Activated naive CD4-positive, alpha-beta T cell treated with Interleukin-2 at 50 U/mL for 16 hours (primary cell): ENCODE data around the gene FSTL1.

Experiments used
- DNase-seq: peaks from one replicate; pipeline ENCODE4 v3.0.0-alpha.2; 2020

Gene FSTL1

DNA sequence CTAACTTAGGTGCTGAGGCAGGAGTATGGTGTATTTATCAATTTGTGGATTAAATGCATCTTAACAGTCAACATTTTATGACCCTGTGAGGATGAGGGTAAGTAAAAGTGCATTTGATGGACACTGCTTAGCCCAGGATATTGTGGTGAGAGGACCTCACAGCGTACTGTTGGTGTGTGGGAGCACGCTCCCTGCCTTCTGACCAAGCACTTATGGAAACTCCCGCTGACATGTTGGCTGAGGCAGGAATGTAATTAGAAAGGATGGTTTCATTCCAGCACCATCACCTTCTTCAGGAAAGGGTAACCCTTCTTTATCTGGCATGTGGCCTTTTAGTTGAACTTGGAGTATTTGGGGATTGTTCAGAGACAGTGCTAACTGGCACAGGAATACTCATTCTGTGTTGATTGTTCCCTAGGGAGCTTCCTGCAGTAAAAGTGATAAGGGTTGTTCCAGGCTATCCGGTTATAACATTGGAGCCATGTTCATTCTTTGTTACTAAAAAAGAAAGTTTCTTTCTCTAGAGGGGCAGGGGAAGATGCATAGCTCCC lies 11.7 kb upstream of the FSTL1 start:
- no peak for DNase-seq

GRCh38 chr3:120461416-120461815 lies 10.6 kb upstream of the FSTL1 start:
- DNase-seq: no peak

DNA sequence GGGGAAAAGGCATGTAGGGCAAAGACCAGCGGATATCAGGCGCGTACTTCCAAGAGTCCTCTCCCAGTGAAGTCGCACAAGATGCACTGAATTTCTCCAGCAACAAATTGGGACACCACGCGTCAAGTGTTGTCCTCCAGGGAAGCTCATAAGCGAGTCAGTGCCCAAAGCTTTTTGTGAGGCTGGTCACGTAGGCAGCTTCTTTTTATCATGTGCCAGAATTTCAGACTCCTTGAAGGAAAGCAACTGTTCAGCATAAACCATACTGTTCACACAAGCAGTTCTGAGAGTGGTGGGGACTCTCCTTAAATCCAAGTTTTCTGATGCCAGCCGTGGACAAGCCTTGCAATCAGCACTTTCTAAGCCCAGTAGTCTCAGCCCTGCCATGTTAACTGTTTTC lies 10.1 kb upstream of the FSTL1 start:
- no peak for DNase-seq

GRCh38 chr3:120460181-120460790 lies 9.5 kb upstream of the FSTL1 start:
- DNase-seq: no peak

DNA sequence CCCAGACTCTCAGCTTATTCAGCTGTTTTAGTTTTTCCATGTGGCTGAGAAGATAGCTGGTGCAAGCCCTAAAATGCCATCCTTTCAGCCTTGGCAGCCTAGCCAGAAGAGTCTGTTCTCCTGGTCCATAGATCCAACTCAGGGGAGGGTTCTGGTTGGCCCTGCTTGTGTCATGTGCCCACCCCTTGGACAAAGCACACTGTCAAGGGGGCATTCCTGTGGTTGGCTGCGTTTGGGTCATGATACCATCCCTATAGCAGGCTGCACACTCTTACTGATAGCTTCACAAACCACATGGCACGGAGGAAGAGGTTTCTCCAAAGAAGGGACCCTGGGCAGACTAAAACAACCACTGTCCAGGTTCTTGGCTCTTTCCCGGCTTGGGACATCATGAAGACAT lies 8.4 kb upstream of the FSTL1 start:
- DNase-seq: no peak

- DNase-seq: no peak
Measured at GRCh38 chr3:120457827-120458226, 7.0 kb upstream of the FSTL1 start.

DNA sequence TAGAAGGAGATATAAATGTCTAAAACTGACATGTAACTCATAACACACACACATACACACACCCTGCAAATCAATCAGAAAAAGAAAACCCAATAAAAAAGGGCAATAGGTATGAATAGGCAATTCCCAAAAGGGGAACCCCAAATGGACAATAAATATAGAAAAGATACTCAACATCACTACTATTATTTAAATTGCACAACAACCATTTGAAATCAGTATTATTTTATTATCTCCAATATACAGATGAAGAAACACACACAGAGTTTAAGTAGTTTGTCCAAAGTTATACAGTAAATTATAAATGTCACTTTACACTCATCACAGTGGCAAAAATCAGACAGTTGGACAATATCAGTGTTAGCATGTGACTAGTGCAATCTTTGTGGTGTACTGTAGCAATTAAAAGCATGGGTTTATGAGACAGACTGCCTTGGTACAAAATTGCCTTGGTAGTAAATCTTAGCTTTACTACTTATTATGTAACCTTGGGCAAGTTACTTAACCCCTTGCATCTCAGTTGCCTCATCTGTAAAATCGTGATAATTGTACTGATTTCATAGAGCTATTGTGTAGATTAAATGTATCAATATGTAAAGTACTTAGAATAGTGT lies 3.4 kb upstream of the FSTL1 start:
- DNase-seq: no peak

GRCh38 chr3:120452816-120453215 lies 2.0 kb upstream of the FSTL1 start:
- no peak for DNase-seq

DNA sequence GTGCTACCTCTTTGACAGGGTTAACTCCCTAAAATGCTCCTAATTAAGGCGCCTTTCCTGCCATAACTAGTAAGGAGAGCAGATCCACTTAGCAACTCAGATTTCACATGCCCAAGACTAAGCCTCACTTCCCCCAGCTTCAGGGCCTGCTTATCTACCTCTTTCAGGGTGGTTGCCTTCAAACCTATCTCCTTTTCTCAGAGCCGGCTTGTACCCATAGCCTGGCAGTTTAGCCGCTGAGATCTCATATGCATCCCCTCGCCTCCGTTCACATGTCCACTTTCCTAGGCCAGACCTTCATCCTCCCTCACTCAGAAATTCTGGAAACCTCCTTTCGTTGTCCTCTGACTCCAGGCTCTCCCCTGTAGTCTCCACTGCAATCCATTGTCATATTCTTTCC lies 1.0 kb upstream of the FSTL1 start:
- DNase-seq: no peak

GRCh38 chr3:120451272-120451761 lies 525 bp upstream of the FSTL1 start:
- DNase-seq: no peak

DNA sequence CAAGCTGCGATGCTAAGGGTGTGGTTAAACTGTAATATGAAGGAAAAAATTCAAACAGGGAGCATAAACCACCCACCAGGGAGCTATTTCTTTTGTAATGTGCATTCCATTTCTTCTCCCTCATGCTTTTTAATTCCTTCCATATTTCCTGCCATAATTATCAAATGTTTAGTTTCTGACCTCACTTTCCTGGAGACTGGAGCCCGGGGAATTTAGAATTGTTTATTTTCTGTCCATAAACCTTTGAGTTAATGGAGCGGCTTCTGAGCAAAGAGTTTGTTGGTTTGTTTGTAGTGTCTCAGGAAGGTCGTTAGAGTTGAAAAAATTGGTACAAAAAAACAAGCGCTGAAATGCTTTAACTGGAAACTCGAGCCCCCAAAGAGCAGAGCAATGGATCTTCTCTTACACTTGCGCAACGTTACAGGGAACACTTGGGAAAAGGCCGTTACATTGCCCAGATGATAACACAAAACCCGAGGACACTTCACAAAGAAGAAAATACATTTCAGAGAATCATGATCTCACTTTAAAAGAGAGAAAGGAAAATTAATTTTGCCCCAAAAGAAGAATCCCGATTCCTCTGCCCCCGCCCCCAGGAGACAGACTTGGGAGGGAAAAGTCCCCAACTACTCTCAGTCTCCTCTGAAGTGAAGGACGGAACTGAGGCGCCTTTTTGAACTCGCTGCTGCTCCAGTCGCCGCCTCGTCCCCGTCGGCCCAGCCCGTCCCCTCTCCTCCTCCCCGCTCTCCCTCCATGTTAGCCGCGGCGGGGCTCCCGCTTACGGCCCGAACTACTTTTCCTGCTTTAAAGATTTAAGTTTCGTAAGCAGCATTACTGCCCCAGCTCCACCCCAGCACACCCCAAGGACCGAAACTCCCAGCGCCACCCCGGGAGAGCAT lies 842 bp downstream of the FSTL1 start:
- DNase-seq: no peak

DNA sequence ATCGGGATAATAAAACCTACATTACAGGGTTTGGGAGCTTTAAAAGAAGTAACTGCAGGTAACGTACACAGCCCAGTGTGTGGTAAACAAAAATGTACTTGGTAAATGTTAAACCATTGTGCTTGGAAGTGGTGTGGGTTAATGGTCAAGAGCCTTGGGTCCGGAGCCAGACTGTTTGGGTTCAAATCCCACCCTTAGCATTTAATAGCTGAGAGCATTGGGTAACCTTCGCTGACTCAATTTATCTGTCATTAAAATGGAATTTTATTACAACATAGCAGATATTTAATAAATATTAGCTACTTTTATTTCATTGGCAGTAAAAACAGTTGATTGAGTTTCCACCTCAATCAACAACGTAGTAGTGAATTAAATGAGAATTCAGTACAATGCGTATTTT lies 1.5 kb downstream of the FSTL1 start:
- DNase-seq: no peak

- DNase-seq: no peak
Measured at GRCh38 chr3:120448756-120449155, 2.0 kb downstream of the FSTL1 start.

- DNase-seq: no peak
Measured at GRCh38 chr3:120446891-120447668, 3.7 kb downstream of the FSTL1 start.

GRCh38 chr3:120445654-120446053 lies 5.1 kb downstream of the FSTL1 start:
- no peak for DNase-seq

DNA sequence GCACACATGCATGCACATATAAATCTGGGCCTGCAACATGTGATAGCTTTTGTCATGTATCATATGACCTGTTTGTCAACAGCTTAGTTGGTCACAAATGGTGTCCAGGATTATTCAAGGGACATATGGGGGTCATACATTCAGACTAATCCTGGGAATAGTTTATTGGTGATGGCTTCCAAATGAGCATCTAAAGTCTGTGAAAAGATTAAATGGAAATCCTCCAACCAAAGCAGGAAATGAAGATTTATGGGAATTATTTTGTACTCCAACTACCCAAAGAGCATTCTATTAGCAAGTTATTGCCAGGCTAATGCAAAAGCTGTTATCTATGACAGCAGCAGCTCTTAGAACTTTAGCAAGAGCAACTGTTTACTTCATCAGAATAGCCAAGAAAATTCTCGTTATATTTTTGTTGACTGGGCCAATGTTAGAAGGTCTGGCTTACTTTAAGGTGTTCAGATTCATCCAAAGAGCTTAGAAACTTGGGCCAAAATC lies 7.1 kb downstream of the FSTL1 start:
- no peak for DNase-seq

DNA sequence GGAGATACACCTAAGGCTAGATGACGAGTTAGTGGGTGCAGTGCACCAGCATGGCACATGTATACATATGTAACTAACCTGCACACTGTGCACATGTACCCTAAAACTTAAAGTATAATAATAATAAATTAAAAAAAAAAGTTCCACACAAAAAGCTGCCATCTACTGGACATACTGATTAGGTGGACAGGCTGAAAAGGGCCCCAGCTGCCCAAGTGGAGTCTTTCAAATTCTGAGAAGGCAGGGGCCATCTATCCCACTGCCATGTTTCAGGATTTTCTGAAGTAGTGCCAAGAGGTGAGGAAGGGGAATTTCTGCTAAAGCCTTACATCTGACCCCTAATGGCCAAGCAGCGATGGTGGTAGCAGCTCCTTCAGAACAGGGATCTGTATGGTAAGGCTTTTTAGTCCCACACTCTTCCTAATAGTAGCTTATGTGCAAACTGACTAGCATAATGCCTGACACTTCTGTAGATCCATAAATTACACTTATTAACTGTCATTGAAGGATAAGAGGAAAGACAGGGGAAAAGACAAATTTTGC lies 7.7 kb downstream of the FSTL1 start:
- no peak for DNase-seq

DNA sequence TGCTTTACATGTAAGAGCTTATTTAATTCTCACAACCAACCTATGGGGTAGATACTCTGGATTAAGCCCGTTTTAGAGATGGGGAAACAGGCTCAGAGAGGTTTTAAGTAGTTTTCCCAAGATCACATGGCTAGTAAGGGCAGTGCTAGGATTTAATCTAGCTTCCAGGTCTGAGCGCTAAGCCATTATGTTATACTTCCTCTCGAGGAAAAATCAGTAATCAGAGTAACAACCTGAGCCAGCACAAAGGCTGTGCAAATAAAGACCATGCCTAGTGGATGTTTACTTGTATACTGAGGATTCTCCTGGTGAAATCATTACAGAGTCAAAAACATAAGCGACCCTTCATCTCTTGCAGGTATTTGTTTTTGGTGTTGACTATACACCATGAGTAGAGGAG lies 9.0 kb downstream of the FSTL1 start:
- DNase-seq: no peak

DNA sequence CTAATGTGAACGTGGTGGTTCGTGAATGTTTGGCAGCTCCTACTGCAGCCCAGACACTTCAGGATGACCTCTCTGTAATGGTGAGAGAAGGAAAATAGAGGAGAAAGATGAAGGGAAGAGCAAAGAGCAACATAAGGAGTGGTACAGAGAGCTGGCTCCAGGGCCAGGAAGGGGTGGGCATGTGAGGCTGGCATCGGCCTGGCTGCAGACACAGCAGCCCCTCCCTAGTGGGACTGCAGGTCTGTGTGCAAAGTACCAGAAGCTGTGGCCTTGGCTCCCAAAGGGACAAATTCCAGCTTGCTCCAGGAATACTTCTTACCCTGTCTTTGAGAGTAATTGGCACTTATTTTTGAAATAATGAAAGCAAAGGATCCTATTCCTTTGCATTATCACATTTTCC lies 10.0 kb downstream of the FSTL1 start:
- no peak for DNase-seq

GRCh38 chr3:120440001-120440703 lies 10.6 kb downstream of the FSTL1 start:
- DNase-seq: no peak

GRCh38 chr3:120438665-120439370 lies 12.0 kb downstream of the FSTL1 start:
- no peak for DNase-seq
